Subcutaneous abdominal adipose tissue (tissue), 5 donors: Measurements from ENCODE around the gene MYL5.
A peak's percentile ranks its signal among the peaks of the same experiment; 100 is the strongest.
"Not testable (repeated sequence)": the region's sequence is repeated elsewhere in the genome, so short reads cannot be mapped to it uniquely, and the experiment has no call there.

ENCODE experiments used
- H3K27ac ChIP-seq: one replicate; pipeline ENCODE4 v1.7.0; 2013; ENCODE audit warnings: low read depth, mild to moderate bottlenecking, inconsistent platforms, low read length, moderate library complexity
- H3K27me3 ChIP-seq, 5 donors: one replicate each; pipeline ENCODE4 v1.7.0; 2013; ENCODE audit warnings: low read length in 5 of 5, inconsistent platforms in 1 of 5; ENCODE audit not compliant: control insufficient read depth in 5 of 5, insufficient read depth in 4 of 5
- H3K36me3 ChIP-seq, 5 donors: one replicate each; pipeline ENCODE4 v1.7.0; 2013; ENCODE audit warnings: low read length in 5 of 5; ENCODE audit not compliant: control insufficient read depth in 5 of 5, insufficient read depth in 5 of 5
- H3K4me1 ChIP-seq, 5 donors: one replicate each; pipeline ENCODE4 v1.7.0; 2013; ENCODE audit warnings: low read length in 5 of 5, mild to moderate bottlenecking in 3 of 5, moderate library complexity in 1 of 5; ENCODE audit not compliant: control insufficient read depth in 5 of 5, insufficient read depth in 5 of 5
- H3K4me3 ChIP-seq, 5 donors: one replicate each; pipeline ENCODE4 v1.7.0; 2013; ENCODE audit warnings: low read length in 5 of 5, low read depth in 1 of 5
- H3K9ac ChIP-seq, 5 donors: one replicate each; pipeline ENCODE4 v1.7.0; 2013; ENCODE audit warnings: low read length in 5 of 5, mild to moderate bottlenecking in 4 of 5, moderate library complexity in 3 of 5
- H3K9me3 ChIP-seq, 5 donors: one replicate each; pipeline ENCODE4 v1.7.0; 2013; ENCODE audit warnings: low read length in 5 of 5; ENCODE audit not compliant: control insufficient read depth in 5 of 5
- donor health status: healthy.
- donor health status: healthy.
- donor health status: healthy.
- donor health status: healthy.
- donor health status: healthy.

MYL5 gene

GRCh38 chr4:699816-700580, 25.7 kb downstream of the MYL5 start:
- peaks cover 0 to 18% (median 8%) of the 10 kb centered on the region in 5 donors for H3K4me1 ChIP-seq
- no peak overlapping the region for H3K4me3 ChIP-seq
- peaks cover 0 to 6% (median 0%) of the 10 kb centered on the region in 5 donors for H3K27me3 ChIP-seq
- H3K27ac ChIP-seq, result no peak overlapping the region
- H3K9me3 ChIP-seq, result no peaks in the 10 kb centered on the region
- H3K36me3 ChIP-seq, result no peaks in the 10 kb centered on the region
- H3K9ac ChIP-seq, result no peak overlapping the region

DNA sequence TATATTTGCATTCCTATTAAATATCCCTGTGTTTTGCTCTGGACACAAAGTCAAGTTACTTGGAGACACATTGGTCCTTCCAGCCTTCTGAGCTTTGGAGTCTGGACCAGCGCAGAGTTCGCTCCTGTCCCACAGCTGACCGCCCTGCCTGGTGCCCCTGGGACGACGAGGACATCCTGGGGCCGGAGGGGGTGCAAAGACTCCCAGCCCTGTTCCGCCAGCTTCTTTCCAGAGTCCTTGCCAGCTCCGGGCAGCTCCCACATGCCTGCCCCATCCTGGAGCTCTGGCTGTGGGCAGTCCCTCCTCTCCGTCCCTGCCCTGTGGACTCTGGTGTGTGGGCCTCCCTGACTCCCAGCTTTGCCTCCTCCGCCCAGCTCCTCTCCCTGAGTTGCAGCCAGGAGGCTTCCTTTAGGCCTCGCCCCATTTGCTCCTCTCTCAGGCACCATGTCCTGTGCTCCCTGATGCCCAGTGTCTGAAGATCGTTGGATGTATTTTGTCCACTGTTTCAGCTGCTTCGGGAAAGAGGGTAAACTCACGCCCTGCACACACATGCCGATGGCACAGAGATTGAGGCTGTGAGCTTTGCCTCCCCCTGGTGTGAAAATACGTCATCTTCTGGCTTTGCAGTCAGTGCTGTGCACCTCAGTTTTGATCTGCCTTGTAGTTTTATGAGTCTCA, 26.4 kb downstream of the MYL5 start:
- Histone ChIP-seq H3K36me3 (no peaks in the 10 kb centered on the region), H3K27me3 (no peaks in the 10 kb centered on the region), H3K9ac (no peak overlapping the region), H3K9me3 (no peaks in the 10 kb centered on the region), H3K4me3 (no peak overlapping the region), H3K27ac (no peak overlapping the region), H3K4me1 (peaks cover 0 to 22% (median 12%) of the 10 kb centered on the region in 5 donors)

- Histone ChIP-seq H3K27ac (no peak overlapping the region), H3K4me3 (no peak overlapping the region), H3K36me3 (no peaks in the 10 kb centered on the region), H3K4me1 (peaks cover 0 to 39% (median 22%) of the 10 kb centered on the region in 5 donors), H3K27me3 (no peaks in the 10 kb centered on the region), H3K9ac (no peak overlapping the region), H3K9me3 (no peaks in the 10 kb centered on the region)
These were observed 28.3 kb downstream of the MYL5 start for GRCh38 chr4:702618-703048.

GRCh38 chr4:703336-704197, 29.2 kb downstream of the MYL5 start:
- H3K27ac ChIP-seq, result no peak overlapping the region

GRCh38 chr4:704198-704891, 30.0 kb downstream of the MYL5 start:
- peaks cover 4 to 49% (median 34%) of the 10 kb centered on the region in 5 donors for H3K4me1 ChIP-seq
- H3K27me3 ChIP-seq, result no peaks in the 10 kb centered on the region
- no peak overlapping the region for H3K27ac ChIP-seq
- no peak overlapping the region for H3K4me3 ChIP-seq
- no peaks in the 10 kb centered on the region for H3K9me3 ChIP-seq
- H3K36me3 ChIP-seq, result no peaks in the 10 kb centered on the region
- no peak overlapping the region for H3K9ac ChIP-seq

More at GRCh38 chr4:703336-704197, 29.2 kb downstream of the MYL5 start:
- H3K9me3 ChIP-seq, result no peaks in the 10 kb centered on the region
- H3K4me1 ChIP-seq, result peaks cover 4 to 47% (median 29%) of the 10 kb centered on the region in 5 donors
- no peaks in the 10 kb centered on the region for H3K36me3 ChIP-seq
- H3K4me3 ChIP-seq, result no peak overlapping the region
- H3K9ac ChIP-seq, result no peak overlapping the region
- H3K27me3 ChIP-seq, result no peaks in the 10 kb centered on the region

- no peaks in the 10 kb centered on the region for H3K36me3 ChIP-seq
- peak overlapping the region; percentile 69 to 83 (median 77) for H3K4me3 ChIP-seq
- H3K9ac ChIP-seq, result peak overlapping the region in 4 of 5 donors; percentile 68 to 87 (median 82)
- H3K27ac ChIP-seq, result no peak overlapping the region
- H3K9me3 ChIP-seq, result no peaks in the 10 kb centered on the region
- peaks cover 4 to 47% (median 33%) of the 10 kb centered on the region in 5 donors for H3K4me1 ChIP-seq
- H3K27me3 ChIP-seq, result no peaks in the 10 kb centered on the region
These were observed 30.6 kb downstream of the MYL5 start for GRCh38 chr4:704971-705277.

DNA sequence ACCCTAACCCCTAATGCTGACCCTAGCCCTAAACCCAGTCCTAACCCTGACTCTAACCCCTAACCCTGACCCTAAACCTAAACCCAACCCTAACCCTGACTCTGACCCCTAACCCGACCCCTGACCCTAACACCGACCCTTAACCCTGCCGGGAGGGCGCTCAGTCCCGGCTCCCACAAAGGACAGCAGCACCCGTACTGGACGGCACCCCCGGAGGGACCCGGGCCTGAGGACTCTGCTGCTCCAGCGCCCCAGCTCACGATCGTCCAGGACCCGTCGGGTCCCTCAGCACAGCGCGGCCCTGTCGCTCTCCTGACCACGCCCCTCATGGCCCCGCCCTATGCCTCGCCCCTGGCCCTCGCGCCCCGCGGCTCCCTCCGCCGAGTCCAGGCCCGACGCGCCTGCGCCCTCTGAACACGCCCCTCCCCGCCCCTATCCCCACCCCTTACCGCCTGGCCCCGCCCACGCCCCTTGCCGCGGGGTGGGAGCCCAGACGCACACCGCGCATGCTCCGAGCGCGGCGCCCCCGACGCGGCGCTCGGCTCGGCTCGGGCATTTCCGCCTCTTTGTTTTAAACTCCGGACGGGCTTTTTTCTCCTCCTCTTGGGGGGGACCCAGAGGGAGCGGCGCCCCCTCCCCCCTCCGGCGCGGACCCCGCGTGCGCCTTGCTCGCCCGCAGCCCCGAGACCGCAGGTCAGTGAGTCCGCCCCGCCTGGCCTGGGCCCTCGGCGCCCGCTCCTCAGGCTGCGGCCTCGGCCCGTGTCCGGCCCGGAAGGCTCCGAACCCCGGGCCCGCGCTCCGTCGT, 31.1 kb downstream of the MYL5 start, which contains the start of gene PCGF3:
TSS of gene PCGF3 (plus strand) at position 555 of the 805 bp plus-strand sequence. CDS start 27,849 bp downstream, outside the sequence.
- H3K27ac ChIP-seq, result peak within 1 kb of the TSS; percentile 57
- H3K4me1 ChIP-seq, result peaks cover 4 to 51% (median 36%) of the 10 kb centered on the region in 5 donors
- H3K27me3 ChIP-seq, result no peaks in the 10 kb centered on the region
- H3K36me3 ChIP-seq, result peaks cover 0 to 3% (median 0%) of the 10 kb centered on the region in 5 donors
- H3K9me3 ChIP-seq, result no peaks in the 10 kb centered on the region
- peak within 1 kb of the TSS; percentile 93 to 100 (median 97) for H3K9ac ChIP-seq
- H3K4me3 ChIP-seq, result peak within 1 kb of the TSS; percentile 77 to 83 (median 78)

- H3K9me3 ChIP-seq, H3K27me3 ChIP-seq, H3K36me3 ChIP-seq: not testable (repeated sequence)
- peaks cover 4 to 51% (median 36%) of the 10 kb centered on the region in 5 donors for H3K4me1 ChIP-seq
- peak overlapping the region; percentile 29 to 83 (median 78) for H3K4me3 ChIP-seq
- peak overlapping the region; percentile 57 for H3K27ac ChIP-seq
- peak overlapping the region; percentile 93 to 100 (median 97) for H3K9ac ChIP-seq
These were observed 31.8 kb downstream of the MYL5 start for GRCh38 chr4:706083-706633.
